Gastrocnemius medialis (tissue), 4 donors: ENCODE measurements around the gene ADSS1. TPM values are rescaled to one million over a fixed set of nuclear protein-coding genes. Genes with fewer than 3 reads are reported as not detected.

Experiments
- ATAC-seq, 2 donors: fragments of 150-250 bp; one replicate each; pipeline ENCODE4 v1.9.1; 2016
- DNase-seq, 2 donors: peaks; one replicate each; pipeline ENCODE4 v3.0.0-alpha.2; 2019
- H3K27ac ChIP-seq, 4 donors: fragments of 200-600 bp; sonication (generic); 1 replicate in 1 of 4; 2 replicates in 3 of 4; pipeline ENCODE4 v1.5.1; 2016 to 2018; ENCODE audit warnings: mild to moderate bottlenecking in 2 of 4, moderate library complexity in 1 of 4
- H3K27me3 ChIP-seq, 3 donors: fragments of 200-600 bp; sonication (generic) in 2 of 3; 1 replicate in 1 of 3; 2 replicates in 2 of 3; pipeline versions ENCODE4 v1.5.1 to v1.6.0; 2016 to 2019; ENCODE audit warnings: mild to moderate bottlenecking in 1 of 3, moderate library complexity in 1 of 3
- H3K36me3 ChIP-seq, 2 donors: fragments of 200-600 bp; sonication (generic) in 1 of 2; one replicate each; pipeline ENCODE4 v1.5.1; 2017 to 2018
- H3K4me1 ChIP-seq, 2 donors: fragments of 200-600 bp; sonication (generic) in 1 of 2; one replicate each; pipeline ENCODE4 v1.5.1; 2016 to 2017; ENCODE audit warnings: mild to moderate bottlenecking in 2 of 2
- H3K4me3 ChIP-seq, 4 donors: fragments of 200-600 bp; sonication (generic) in 3 of 4; 1 replicate in 1 of 4; 2 replicates in 3 of 4; pipeline ENCODE4 v1.5.1; 2016 to 2019; ENCODE audit warnings: mild to moderate bottlenecking in 2 of 4
- H3K9me3 ChIP-seq, 3 donors: fragments of 200-600 bp; sonication (generic) in 2 of 3; 1 replicate in 1 of 3; 2 replicates in 2 of 3; pipeline ENCODE4 v1.5.1; 2016 to 2019
- POLR2A ChIP-seq, 2 donors: fragments of 450-650 bp; IDR thresholded peaks; one replicate each; pipeline ENCODE4 v1.6.1; 2017; ENCODE audit warnings: antibody characterized with exemption in 2 of 2, mild to moderate bottlenecking in 2 of 2, moderate library complexity in 2 of 2
- in situ Hi-C, 4 donors: fragments of 200-750 bp; cut with MboI; loops; one replicate each; pipeline versions ENCODE4 v1.15.0 to v1.8.0; 2017; ENCODE audit warnings: low sequenced_read_pairs in 4 of 4
- intact Hi-C: fragments of 100-400 bp; cut with DNase I; formaldehyde crosslinking; loops from one replicate; pipeline ENCODE4 v1.15.1; 2023; ENCODE audit warnings: low total_unique reads
- total RNA-seq, 4 donors: library from RNA; depleted of rRNA; stranded (reverse); fragments of >200 nt; gene quantifications; one replicate each; pipeline versions ENCODE4 v1.1.0 to v1.2.3, GENCODE V29; 2016
- TF ChIP-seq, protein P1 (sequence below), 5 experiments: fragments of 450-650 bp in 3 of 5; fragments of 200-600 bp in 2 of 5; sonication (generic) in 2 of 5; IDR thresholded peaks in 4 of 5; conservative IDR thresholded peaks in 1 of 5; 1 replicate in 4 of 5; 2 replicates in 1 of 5; pipeline ENCODE4 v1.5.1; 2016 to 2019; ENCODE audit warnings: antibody characterized with exemption in 5 of 5, mild to moderate bottlenecking in 3 of 5, moderate library complexity in 3 of 5

The ADSS1 gene
- total RNA-seq, 4 donors from 2014 or later, result 165 to 577 (median 232) TPM

DNA sequence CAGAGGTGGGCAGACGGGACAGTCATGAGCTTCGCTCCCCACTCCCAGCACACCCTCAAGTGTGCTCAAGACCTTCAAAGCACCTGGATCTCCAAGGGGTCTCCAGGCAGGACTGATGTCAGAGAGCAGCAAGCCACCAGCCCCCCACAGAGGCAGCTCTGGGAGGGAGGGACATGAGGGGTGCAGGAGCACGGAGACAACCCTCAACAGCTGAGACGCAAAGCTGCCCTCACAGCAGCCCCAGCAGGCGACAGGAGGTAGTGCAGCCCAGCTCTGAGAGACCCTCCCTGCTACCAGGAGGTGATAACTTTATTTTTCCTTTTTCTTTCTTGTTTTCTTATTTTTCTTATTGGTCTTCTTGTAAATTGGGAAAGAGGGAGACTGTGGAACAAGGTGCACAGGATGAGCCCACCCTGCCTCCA is 46.8 kb downstream of the ADSS1 start:
- in situ Hi-C loops (no loop called here), intact Hi-C loops (no loop called here)
- no peak for DNase-seq
- Histone ChIP-seq H3K27me3 (no peaks in the 10 kb centered on the region), H3K4me3 (no peak overlapping the region), H3K4me1 (no peaks in the 10 kb centered on the region), H3K27ac (no peak overlapping the region), H3K9me3 (no peaks in the 10 kb centered on the region), H3K36me3 (peaks cover 0 to 41% of the 10 kb centered on the region in 2 donors)
- TF ChIP-seq POLR2A (IDR thresholded peaks at IDR 0.05), result no peak
- TF ChIP-seq, protein P1, sequence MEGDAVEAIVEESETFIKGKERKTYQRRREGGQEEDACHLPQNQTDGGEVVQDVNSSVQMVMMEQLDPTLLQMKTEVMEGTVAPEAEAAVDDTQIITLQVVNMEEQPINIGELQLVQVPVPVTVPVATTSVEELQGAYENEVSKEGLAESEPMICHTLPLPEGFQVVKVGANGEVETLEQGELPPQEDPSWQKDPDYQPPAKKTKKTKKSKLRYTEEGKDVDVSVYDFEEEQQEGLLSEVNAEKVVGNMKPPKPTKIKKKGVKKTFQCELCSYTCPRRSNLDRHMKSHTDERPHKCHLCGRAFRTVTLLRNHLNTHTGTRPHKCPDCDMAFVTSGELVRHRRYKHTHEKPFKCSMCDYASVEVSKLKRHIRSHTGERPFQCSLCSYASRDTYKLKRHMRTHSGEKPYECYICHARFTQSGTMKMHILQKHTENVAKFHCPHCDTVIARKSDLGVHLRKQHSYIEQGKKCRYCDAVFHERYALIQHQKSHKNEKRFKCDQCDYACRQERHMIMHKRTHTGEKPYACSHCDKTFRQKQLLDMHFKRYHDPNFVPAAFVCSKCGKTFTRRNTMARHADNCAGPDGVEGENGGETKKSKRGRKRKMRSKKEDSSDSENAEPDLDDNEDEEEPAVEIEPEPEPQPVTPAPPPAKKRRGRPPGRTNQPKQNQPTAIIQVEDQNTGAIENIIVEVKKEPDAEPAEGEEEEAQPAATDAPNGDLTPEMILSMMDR (IDR thresholded peaks at IDR 0.05 in 4 of 5, conservative IDR thresholded peaks at IDR 0.05 in 1 of 5), result peak in 1 of 5 experiments; percentile 28
- no peak for ATAC-seq

DNA sequence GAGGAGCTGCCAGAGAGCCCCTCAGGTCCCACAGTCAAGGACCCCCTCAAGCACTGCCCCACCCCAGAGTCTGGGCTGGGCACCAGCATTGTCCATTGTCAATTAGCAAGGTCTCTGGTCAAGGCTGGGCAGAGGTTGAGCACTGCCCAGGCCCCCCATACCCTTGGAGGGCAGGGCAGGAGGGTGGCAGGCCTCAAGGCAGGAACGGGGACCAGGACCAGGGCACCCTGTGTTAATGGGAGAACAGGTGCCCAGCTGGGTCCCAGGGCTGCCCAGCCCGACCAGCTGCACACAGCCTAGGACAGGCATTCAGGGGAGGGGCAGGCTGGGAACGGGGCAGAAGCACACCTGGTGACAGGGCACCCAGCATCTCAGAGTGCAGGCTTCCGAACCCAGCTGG is 47.3 kb downstream of the ADSS1 start:
- no peaks in the 10 kb centered on the region for H3K4me1 ChIP-seq
- H3K9me3 ChIP-seq, result no peaks in the 10 kb centered on the region
- no peak overlapping the region for H3K27ac ChIP-seq
- ATAC-seq (no peak), DNase-seq (no peak)
- H3K36me3 ChIP-seq, result peaks cover 0 to 41% of the 10 kb centered on the region in 2 donors
- TF ChIP-seq POLR2A (IDR thresholded peaks at IDR 0.05), result no peak
- TF ChIP-seq, protein P1 (IDR thresholded peaks at IDR 0.05 in 4 of 5, conservative IDR thresholded peaks at IDR 0.05 in 1 of 5), result no peak
- in situ Hi-C loops (no loop called here), intact Hi-C loops (no loop called here)
- H3K4me3 ChIP-seq, result no peak overlapping the region
- H3K27me3 ChIP-seq, result no peaks in the 10 kb centered on the region

DNA sequence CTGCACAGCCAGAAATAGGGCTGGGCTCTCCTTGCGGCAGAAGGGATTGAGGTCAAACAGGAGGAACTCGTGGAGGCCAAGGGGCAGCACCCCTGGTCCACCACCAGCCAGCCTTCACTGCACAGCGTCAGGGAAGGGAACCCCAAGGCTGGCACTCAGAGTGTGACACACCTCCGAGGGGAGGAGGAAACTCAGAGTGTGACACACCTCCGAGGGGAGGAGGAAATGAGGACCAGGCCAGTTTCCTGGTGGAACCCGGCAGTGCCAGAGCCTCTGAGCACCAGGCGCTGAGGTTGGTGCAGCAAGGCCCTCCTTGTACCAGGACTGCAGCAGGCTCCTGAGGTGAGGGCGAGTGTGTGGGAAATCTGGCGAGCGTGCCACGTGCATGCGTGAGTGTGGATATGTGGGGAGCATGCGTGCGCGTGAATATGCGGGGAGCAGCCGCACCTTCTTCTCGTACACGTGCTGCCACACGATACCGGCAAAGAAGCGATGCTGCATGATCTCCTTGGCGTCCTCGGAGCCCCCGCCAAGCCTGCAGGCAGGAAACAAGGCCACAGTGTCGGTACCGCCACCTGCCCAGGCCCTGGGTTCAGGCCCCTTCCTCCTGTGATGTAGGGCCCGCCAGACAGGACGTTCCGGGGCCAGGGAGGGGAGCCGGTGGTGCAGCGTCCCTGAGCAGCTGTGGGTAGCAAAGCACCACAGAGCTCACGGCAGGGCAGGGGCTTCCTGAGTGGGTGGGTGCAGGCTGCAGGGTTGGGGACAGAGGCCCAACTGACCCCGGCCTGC is 48.1 kb downstream of the ADSS1 start:
- Histone ChIP-seq H3K27ac (no peak overlapping the region), H3K4me3 (no peak overlapping the region), H3K36me3 (peaks cover 0 to 41% of the 10 kb centered on the region in 2 donors), H3K9me3 (no peaks in the 10 kb centered on the region), H3K4me1 (no peaks in the 10 kb centered on the region), H3K27me3 (no peaks in the 10 kb centered on the region)
- no peak for TF ChIP-seq POLR2A (IDR thresholded peaks at IDR 0.05)
- TF ChIP-seq, protein P1 (IDR thresholded peaks at IDR 0.05 in 4 of 5, conservative IDR thresholded peaks at IDR 0.05 in 1 of 5), result no peak
- ATAC-seq, result no peak
- in situ Hi-C loops (no loop called here), intact Hi-C loops (no loop called here)
- no peak for DNase-seq

DNA sequence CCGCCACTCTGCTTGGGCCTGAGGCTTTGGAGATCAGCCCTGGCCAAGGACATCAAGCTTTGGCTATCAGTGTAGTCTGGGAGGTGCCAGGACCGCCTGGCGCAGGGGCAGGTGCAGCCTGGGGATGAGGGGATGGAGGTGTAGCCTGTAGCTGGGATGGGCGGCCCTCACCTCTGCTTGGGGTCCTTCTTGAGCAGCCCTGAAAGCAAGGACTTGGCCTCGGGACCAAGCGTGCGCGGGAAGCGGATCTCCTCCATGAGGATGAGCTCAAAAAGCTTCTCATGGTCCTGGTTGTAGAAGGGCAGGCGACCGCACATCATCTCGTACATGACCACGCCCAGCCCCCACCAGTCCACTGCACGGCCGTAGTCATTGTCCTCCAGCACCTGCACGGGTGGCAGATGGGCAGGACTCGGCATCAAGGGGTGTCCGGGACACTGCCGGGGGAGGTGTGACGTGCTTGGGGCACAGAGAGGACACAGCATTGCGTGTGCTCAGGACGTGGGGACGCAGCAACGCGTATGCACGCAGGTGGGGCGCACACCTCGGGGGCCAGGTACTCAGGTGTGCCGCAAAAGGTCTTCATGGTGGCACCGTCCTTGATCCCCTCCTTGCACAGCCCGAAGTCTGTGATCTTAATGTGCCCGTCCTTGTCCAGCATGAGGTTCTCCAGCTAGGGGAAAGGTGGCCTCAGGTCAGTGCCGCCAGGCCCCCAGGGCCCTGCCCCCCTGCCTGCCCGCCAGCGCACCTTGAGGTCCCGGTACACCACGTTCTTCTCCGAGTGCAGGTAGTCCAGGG is 48.9 kb downstream of the ADSS1 start:
- H3K36me3 ChIP-seq, result peaks cover 0 to 41% of the 10 kb centered on the region in 2 donors
- no peak for DNase-seq
- intact Hi-C loops, result no loop called here

More for the DNA sequence above, 48.9 kb downstream of the ADSS1 start:
- H3K27ac ChIP-seq, result no peak overlapping the region
- in situ Hi-C loops, result no loop called here
- H3K27me3 ChIP-seq, result no peaks in the 10 kb centered on the region
- no peaks in the 10 kb centered on the region for H3K4me1 ChIP-seq
- no peaks in the 10 kb centered on the region for H3K9me3 ChIP-seq
- no peak for TF ChIP-seq POLR2A (IDR thresholded peaks at IDR 0.05)
- TF ChIP-seq, protein P1 (IDR thresholded peaks at IDR 0.05 in 4 of 5, conservative IDR thresholded peaks at IDR 0.05 in 1 of 5), result no peak
- H3K4me3 ChIP-seq, result no peak overlapping the region
- ATAC-seq, result no peak
